Effector CD4-positive, alpha-beta T cell (primary cell): ENCODE data around the gene LNX1.

ENCODE experiments used
- DNase-seq: peaks from one replicate; pipeline ENCODE4 v3.0.0-alpha.2; 2020

The LNX1 gene

GRCh38 chr4:53598901-53599300 is 7.6 kb upstream of the LNX1 start:
- DNase-seq: no peak

- no peak for DNase-seq
Measured at GRCh38 chr4:53598483-53598882, 7.2 kb upstream of the LNX1 start.

- no peak for DNase-seq
Measured at GRCh38 chr4:53596901-53597300, 5.6 kb upstream of the LNX1 start.

GRCh38 chr4:53595834-53596233 is 4.5 kb upstream of the LNX1 start:
- no peak for DNase-seq

- DNase-seq: no peak
Measured at GRCh38 chr4:53595204-53595603, 3.9 kb upstream of the LNX1 start.

GRCh38 chr4:53593765-53594164 is 2.5 kb upstream of the LNX1 start:
- DNase-seq: no peak

- DNase-seq: no peak
Measured at GRCh38 chr4:53592686-53593501, 1.6 kb upstream of the LNX1 start.

GRCh38 chr4:53592122-53592521 is 836 bp upstream of the LNX1 start:
- DNase-seq: no peak

- no peak for DNase-seq
Measured at GRCh38 chr4:53590187-53590586, 1.1 kb downstream of the LNX1 start.

GRCh38 chr4:53589511-53589910 is 1.8 kb downstream of the LNX1 start:
- no peak for DNase-seq

- no peak for DNase-seq
Measured at GRCh38 chr4:53587135-53587534, 4.2 kb downstream of the LNX1 start.

GRCh38 chr4:53586121-53586816 is 5.0 kb downstream of the LNX1 start:
- no peak for DNase-seq

GRCh38 chr4:53584658-53585057 is 6.6 kb downstream of the LNX1 start:
- DNase-seq: no peak

- DNase-seq: no peak
Measured at GRCh38 chr4:53583513-53583912, 7.8 kb downstream of the LNX1 start.

- DNase-seq: no peak
Measured at GRCh38 chr4:53582194-53582593, 9.1 kb downstream of the LNX1 start.

GRCh38 chr4:53580274-53580673 is 11.0 kb downstream of the LNX1 start:
- DNase-seq: no peak

- DNase-seq: no peak
Measured at GRCh38 chr4:53579826-53580225, 11.5 kb downstream of the LNX1 start.

- no peak for DNase-seq
Measured at GRCh38 chr4:53576676-53577372, 14.5 kb downstream of the LNX1 start.

- no peak for DNase-seq
Measured at GRCh38 chr4:53576071-53576617, 15.1 kb downstream of the LNX1 start.

- DNase-seq: no peak
Measured at GRCh38 chr4:53575552-53575951, 15.7 kb downstream of the LNX1 start.

GRCh38 chr4:53574528-53574927 is 16.8 kb downstream of the LNX1 start:
- no peak for DNase-seq

GRCh38 chr4:53573696-53574095 is 17.6 kb downstream of the LNX1 start:
- DNase-seq: no peak

- DNase-seq: no peak
Measured at GRCh38 chr4:53572600-53572994, 18.7 kb downstream of the LNX1 start.
